ENCODE measurements around the gene CNTLN.

- TF ChIP-seq CTCF (conservative IDR thresholded peaks at IDR 0.05 in 1 of 2, IDR thresholded peaks at IDR 0.05 in 1 of 2; ENCODE audit: low read depth in 1 of 2, low read length in 2 of 2), result no peak
- no peak for TF ChIP-seq EZH2 (IDR thresholded peaks at IDR 0.05; ENCODE audit: low read length, missing control alignments)
These were observed 385.6 kb downstream of the CNTLN start for GRCh38 chr9:17520268-17521064.
